Glutamatergic neuron (in vitro differentiated cells): Measurements from ENCODE around the gene PODXL. TPM values are rescaled to one million over a fixed set of nuclear protein-coding genes. Genes with fewer than 3 reads are reported as not detected.
A peak's percentile ranks its signal among the peaks of the same experiment; 100 is the strongest.

ENCODE experiments used
- DNase-seq: peaks from one replicate; pipeline ENCODE4 v3.0.0; 2022
- H3K27ac Mint-ChIP-seq: one replicate; pipeline ENCODE4 v1.8.0; 2020; ENCODE audit warnings: mild to moderate bottlenecking, mixed read lengths, inconsistent platforms; ENCODE audit not compliant: unreplicated experiment
- H3K27me3 Mint-ChIP-seq: one replicate; pipeline ENCODE4 v1.8.0; 2020; ENCODE audit warnings: mild to moderate bottlenecking, moderate library complexity, mixed read lengths, inconsistent platforms; ENCODE audit not compliant: unreplicated experiment
- H3K36me3 Mint-ChIP-seq: one replicate; pipeline ENCODE4 v1.8.0; 2020; ENCODE audit warnings: mild to moderate bottlenecking, mixed read lengths, inconsistent platforms; ENCODE audit not compliant: unreplicated experiment
- H3K4me1 Mint-ChIP-seq: one replicate; pipeline ENCODE4 v1.8.0; 2020; ENCODE audit warnings: mild to moderate bottlenecking, low read depth, mixed read lengths, inconsistent platforms; ENCODE audit not compliant: unreplicated experiment
- H3K4me3 Mint-ChIP-seq: one replicate; pipeline ENCODE4 v1.8.0; 2020; ENCODE audit warnings: mild to moderate bottlenecking, mixed read lengths, inconsistent platforms; ENCODE audit not compliant: unreplicated experiment
- H3K9me3 Mint-ChIP-seq: one replicate; pipeline ENCODE4 v1.8.0; 2020; ENCODE audit warnings: mild to moderate bottlenecking, moderate library complexity, mixed read lengths, inconsistent platforms; ENCODE audit not compliant: unreplicated experiment
- CTCF ChIP-seq: fragments of 200-600 bp; sonication (generic); IDR thresholded peaks from one replicate; pipeline ENCODE4 v1.5.0; 2021; ENCODE audit not compliant: partially characterized antibody, unreplicated experiment
- total RNA-seq: library from RNA; stranded (reverse); fragmentation: NEBNext Ultra II Directional; extraction: Animal tissue kit (Norgen Biotek cat#: 25700); gene quantifications from one replicate; pipeline ENCODE4 v1.2.1, GENCODE V29; 2021; ENCODE audit not compliant: unreplicated experiment

The PODXL gene
- total RNA-seq, 1 donor from 2014 or later, result 12.3 TPM

- Mint-ChIP-seq H3K4me3 (peak overlapping the region; percentile 65), H3K36me3 (no peaks in the 10 kb centered on the region)
Observed at GRCh38 chr7:131504157-131504899, 52.1 kb downstream of the PODXL start.

GRCh38 chr7:131503639-131504038, 52.8 kb downstream of the PODXL start:
- H3K4me1 Mint-ChIP-seq, result peaks cover 61% of the 10 kb centered on the region
- H3K9me3 Mint-ChIP-seq, result peaks cover 24% of the 10 kb centered on the region
- TF ChIP-seq CTCF, result no peak
- H3K27me3 Mint-ChIP-seq, result peaks cover 7% of the 10 kb centered on the region
- no peak for DNase-seq
- H3K4me3 Mint-ChIP-seq, result no peak overlapping the region
- H3K27ac Mint-ChIP-seq, result peak overlapping the region; percentile 97
- H3K36me3 Mint-ChIP-seq, result no peaks in the 10 kb centered on the region

More at GRCh38 chr7:131504157-131504899, 52.1 kb downstream of the PODXL start:
- peak overlapping the region; percentile 33 for H3K27ac Mint-ChIP-seq
- peaks cover 25% of the 10 kb centered on the region for H3K9me3 Mint-ChIP-seq
- peaks cover 59% of the 10 kb centered on the region for H3K4me1 Mint-ChIP-seq
- DNase-seq, result no peak
- no peak for TF ChIP-seq CTCF
- H3K27me3 Mint-ChIP-seq, result peaks cover 9% of the 10 kb centered on the region

GRCh38 chr7:131502810-131503508, 53.5 kb downstream of the PODXL start:
- TF ChIP-seq CTCF, result no peak
- DNase-seq, result no peak
- H3K9me3 Mint-ChIP-seq, result peaks cover 24% of the 10 kb centered on the region
- H3K4me1 Mint-ChIP-seq, result peaks cover 59% of the 10 kb centered on the region
- H3K27me3 Mint-ChIP-seq, result peaks cover 7% of the 10 kb centered on the region
- peak overlapping the region; percentile 97 for H3K27ac Mint-ChIP-seq
- H3K36me3 Mint-ChIP-seq, result no peaks in the 10 kb centered on the region
- H3K4me3 Mint-ChIP-seq, result peak overlapping the region; percentile 70

- H3K27ac Mint-ChIP-seq, result peak overlapping the region; percentile 97
Observed at GRCh38 chr7:131501930-131502685, 54.3 kb downstream of the PODXL start.

More at GRCh38 chr7:131501930-131502685, 54.3 kb downstream of the PODXL start:
- no peak for TF ChIP-seq CTCF
- Mint-ChIP-seq H3K27me3 (peaks cover 7% of the 10 kb centered on the region), H3K36me3 (no peaks in the 10 kb centered on the region), H3K4me3 (peak overlapping the region; percentile 70), H3K4me1 (peaks cover 57% of the 10 kb centered on the region), H3K9me3 (peaks cover 21% of the 10 kb centered on the region)
- peak; percentile 62 for DNase-seq
